ENCODE measurements around the gene LHX4.

The LHX4 gene

DNA sequence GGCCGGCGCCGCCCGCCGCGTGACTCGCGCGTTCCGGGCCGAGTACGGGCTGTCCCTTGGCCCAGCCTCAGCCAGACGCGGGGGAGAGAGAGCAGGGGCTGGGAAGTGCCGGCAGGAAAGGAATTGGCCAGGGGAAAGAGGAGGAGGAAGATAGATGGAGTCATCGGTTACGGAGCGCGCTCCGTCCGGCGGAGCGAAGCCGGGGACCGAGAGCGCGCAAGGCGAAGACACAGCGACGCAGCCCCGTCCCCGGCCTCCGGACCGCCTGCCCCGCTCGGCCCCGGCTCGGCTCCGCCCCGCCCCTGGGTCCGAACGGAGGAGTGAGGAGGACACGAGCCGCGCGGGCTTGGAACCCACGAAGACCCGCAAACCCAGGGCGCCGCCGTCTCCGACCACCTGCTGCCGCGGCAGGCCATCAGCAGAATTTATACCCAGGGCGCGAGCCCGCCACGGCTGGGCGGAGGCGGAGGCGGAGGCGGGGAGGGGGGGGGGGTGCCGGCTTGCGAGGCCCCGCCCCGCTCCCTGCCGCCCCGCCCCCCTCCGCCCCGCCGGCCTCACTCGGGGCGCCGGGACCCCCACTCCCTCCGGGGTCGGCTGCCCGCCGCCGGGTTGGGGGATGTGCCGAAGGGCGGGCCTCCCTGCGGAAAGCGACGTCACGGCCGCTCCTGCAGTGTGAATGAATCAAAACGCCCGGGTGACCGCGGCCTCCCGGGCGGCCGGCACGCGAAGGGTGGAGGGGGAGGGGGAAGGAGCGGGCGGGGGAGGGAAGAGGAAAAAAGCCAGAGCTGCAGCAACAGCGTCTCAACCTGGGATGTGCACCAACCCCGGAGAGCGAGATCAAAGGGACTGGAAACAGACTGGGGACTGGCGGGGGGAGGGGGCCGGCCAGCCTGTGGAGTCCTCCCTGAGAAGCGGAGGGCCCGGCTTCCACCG lies at the start of gene LHX4:
Gene LHX4, plus strand, starts transcription at position 782 of the 933 bp plus-strand sequence. CDS start 266 bp downstream, outside the sequence.
- DNase-seq (ENCODE audit: low read depth in 3 of 3) = no peak

DNA sequence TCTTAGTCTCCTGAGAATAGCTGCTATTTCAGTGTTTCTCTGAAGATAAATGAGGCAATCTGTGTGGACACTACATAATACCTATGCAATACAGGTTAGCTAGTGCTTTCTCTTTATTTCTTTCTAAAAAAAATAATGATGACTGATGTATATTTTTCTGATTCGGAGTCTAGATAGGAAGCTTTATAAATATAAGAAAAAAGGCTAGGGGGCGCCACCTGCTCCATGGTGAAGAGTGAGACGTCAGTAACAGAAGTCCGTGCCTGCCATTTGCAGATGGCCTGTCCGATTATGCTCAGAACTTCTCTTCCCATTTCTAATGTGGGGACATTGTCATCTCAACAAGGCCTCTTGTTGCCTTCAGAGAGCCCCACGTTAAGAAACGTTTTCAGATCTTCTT lies 49.0 kb upstream of the LHX4 start:
- DNase-seq (ENCODE audit: low read depth in 3 of 3) = no peak

DNA sequence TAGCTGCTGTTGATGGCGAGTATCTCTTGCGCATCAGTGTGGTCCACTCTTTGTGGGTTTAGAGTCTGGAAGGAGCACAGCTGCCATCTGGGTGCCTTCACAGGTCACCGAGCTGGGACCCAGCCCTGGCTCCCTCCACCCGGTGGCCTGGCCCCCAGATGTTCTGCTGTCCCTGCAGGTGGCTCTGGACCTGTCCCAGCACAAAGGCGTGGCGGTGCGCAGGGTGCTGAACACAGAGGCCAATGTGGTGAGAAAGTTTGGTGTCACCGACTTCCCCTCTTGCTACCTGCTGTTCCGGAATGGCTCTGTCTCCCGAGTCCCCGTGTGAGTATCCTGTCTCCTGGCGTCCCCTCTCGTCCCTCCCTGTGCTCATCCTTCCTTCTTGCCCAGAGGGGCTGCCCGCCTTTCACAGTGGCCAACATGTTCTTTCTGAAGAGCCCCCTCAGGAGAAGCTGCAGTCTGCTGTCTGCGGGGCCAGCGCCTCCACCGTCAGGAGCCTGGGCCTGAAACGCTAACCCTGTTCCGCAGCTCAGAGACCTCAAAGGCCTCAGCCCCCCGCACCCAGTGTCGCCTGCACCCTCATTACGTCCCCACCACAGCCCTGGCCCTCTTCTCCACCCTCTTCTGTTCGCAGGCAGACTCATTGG lies 47.9 kb upstream of the LHX4 start:
- DNase-seq (ENCODE audit: low read depth in 3 of 3) = no peak

DNA sequence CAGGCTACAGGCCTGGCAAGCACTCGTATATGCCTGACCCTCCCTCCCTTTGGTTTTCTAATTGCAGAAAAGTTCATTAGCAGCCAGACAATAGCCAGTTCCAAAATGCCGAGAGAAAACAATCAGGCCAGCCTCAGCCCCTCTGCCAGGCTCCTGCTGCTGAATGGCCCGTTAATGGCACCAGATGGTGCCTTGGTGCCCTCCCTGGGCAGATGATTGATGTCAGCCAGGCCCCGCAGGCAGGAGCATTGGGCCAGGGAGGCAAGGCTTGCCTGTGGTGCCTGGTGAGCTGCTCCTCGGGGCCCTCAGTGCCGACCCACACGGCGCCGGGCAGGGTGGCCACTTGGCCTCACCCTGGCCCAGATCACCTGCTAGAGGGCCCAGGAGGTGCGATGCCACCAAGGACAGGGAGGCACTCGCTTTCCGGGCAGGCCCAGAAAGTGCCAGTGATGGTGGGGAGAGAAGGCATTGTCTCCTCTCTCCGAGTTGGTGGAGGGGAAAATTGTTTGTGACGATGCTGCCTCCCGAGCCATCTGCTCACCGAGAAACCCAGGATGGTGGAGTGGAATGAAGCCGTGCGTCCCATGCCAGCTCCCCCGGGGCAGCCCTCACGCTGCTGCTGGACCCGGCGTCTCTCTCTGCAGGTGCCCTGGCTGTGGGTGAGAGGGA lies 47.3 kb upstream of the LHX4 start:
- DNase-seq (ENCODE audit: low read depth in 3 of 3) = no peak

- no peak for DNase-seq (ENCODE audit: low read depth in 3 of 3)
Observed at GRCh38 chr1:180183426-180183825, 46.6 kb upstream of the LHX4 start.

- DNase-seq (ENCODE audit: low read depth in 3 of 3) = no peak
Observed at GRCh38 chr1:180184041-180184440, 46.0 kb upstream of the LHX4 start.

DNA sequence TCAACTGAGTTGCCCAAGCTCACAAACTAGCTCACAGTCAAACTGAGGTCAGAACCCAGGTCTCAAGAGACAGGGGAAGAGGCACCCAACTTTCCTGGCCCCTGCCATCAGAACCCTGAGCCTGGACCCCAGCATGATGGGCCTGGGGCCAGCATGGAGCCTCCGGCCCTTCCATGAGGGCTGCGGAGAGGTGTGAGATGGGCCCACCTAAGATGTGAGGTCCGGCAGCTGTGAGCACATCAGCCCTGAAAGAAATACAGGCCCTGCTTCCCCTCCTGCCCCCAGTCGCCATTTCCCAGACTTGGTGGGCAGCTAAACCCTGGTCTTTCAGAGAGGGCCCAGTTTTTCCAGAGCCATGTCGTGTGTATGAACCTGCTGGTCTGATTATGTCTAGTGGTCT lies 44.8 kb upstream of the LHX4 start:
- no peak for DNase-seq (ENCODE audit: low read depth in 3 of 3)

DNA sequence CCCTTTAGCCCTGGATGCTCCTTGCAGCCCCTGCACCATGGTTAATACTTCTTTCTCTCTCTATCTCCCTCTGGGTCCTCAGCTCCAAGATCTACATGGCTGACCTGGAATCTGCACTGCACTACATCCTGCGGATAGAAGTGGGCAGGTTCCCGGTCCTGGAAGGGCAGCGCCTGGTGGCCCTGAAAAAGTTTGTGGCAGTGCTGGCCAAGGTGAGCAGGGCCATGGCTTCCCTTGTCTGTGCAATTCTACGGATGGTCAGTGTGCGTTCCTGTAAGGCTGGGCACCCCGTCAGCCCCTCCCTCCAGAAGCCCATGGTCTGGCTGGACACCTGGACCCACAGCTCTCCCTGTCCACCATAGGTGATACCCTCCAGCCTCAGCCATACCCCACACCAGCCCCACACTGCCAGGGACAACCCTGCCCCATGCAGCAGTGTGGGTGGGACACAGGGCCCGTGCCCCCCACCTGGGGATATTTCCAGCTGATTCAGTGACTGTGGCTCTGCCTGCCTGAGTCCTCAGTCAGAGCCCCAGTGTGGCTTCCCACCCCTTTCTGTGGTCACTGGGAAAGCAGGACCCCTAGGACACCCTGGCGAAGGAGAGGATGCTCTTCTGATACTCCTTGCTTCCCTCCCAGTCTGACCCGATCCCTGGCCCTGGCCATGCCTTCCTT lies 44.0 kb upstream of the LHX4 start:
- no peak for DNase-seq (ENCODE audit: low read depth in 3 of 3)

DNA sequence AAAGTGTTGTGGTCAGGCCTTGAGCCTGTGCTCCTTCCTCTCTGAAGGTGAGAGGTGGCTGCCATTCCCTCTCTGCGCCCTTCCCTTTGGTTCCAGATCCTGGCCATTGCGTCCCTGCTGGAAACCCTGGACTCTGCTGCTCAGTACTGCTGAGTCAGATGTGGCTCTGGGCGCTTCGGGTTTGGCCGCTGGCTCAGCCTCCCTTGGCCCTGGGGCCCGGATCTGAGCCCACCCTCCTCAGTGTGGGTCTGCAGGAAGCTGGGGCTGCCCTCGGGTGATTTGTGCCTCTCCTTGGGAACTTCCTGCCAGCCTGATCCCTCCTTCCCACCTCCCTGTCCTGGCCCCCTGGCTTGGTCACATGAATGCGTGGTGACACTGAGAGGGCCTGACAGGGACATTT lies 43.2 kb upstream of the LHX4 start:
- DNase-seq (ENCODE audit: low read depth in 3 of 3) = no peak

DNA sequence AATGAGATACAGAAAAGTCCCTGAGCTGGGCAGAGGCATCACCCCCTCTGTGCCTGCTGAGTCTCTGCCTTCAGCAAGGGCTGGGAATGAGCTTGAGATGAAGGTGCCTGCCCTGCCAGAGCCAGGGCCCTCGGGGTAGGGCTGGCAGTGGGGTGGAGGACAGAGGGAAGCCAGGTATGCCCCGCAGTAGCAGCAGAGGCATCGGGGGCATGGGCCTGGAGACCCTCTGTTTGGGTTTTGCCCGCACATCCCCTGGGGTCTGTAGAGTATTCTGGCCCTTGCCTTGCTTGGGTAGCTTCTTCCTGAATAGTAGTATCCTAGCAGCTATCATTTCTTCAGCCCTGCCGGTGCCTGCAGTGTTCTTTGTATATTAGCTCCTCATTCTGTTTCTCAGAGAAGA lies 42.4 kb upstream of the LHX4 start:
- no peak for DNase-seq (ENCODE audit: low read depth in 3 of 3)

GRCh38 chr1:180188091-180188506 lies 42.0 kb upstream of the LHX4 start:
- DNase-seq (ENCODE audit: low read depth in 3 of 3) = no peak

GRCh38 chr1:180188684-180189175 lies 41.3 kb upstream of the LHX4 start:
- DNase-seq (ENCODE audit: low read depth in 3 of 3) = no peak

- DNase-seq (ENCODE audit: low read depth in 3 of 3) = no peak
Observed at GRCh38 chr1:180190091-180190490, 40.0 kb upstream of the LHX4 start.

GRCh38 chr1:180192172-180192571 lies 37.9 kb upstream of the LHX4 start:
- no peak for DNase-seq (ENCODE audit: low read depth in 3 of 3)

GRCh38 chr1:180193141-180194047 lies 36.7 kb upstream of the LHX4 start:
- no peak for DNase-seq (ENCODE audit: low read depth in 3 of 3)

GRCh38 chr1:180194048-180194425 lies 36.0 kb upstream of the LHX4 start:
- DNase-seq (ENCODE audit: low read depth in 3 of 3) = no peak

GRCh38 chr1:180194546-180195207 lies 35.4 kb upstream of the LHX4 start:
- DNase-seq (ENCODE audit: low read depth in 3 of 3) = no peak

DNA sequence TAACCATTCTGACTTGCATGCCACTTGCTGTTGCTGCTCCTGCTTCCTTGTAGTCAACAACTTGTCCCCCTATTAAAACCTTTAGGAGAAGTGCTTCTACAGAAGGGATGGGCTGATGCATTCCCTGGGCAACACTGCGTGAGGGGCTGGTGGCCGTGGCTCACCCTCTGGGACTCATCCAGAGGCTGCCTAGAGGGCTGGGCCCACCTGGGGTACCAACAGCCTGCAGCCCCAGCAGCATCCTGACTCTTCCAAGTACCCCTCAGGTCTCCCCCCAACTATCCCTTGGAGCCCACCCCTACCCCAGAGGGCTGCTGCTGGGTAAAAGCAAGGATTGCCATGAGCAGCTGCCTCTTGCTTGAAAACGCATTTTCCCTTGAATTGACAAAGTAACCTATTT lies 34.7 kb upstream of the LHX4 start:
- DNase-seq (ENCODE audit: low read depth in 3 of 3) = no peak

DNA sequence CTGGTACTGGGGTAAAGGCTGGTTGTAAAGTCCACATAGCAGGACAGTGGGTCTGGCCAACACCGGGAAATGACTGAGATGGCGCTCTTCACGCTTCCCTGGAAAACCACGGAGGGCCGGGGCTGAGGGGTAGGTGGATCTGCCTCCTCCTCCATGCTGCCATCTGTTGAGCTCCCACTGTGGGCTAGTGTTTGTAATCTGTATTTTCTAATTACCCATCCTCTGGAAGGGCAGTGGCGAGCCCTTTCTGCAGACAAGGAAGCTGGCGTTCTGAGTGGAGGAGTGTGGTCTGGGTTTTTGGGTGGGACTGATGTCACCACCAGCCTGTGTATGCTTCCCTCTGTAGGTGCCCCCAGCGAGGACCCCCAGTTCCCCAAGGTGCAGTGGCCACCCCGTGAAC lies 34.1 kb upstream of the LHX4 start:
- DNase-seq (ENCODE audit: low read depth in 3 of 3) = no peak

DNA sequence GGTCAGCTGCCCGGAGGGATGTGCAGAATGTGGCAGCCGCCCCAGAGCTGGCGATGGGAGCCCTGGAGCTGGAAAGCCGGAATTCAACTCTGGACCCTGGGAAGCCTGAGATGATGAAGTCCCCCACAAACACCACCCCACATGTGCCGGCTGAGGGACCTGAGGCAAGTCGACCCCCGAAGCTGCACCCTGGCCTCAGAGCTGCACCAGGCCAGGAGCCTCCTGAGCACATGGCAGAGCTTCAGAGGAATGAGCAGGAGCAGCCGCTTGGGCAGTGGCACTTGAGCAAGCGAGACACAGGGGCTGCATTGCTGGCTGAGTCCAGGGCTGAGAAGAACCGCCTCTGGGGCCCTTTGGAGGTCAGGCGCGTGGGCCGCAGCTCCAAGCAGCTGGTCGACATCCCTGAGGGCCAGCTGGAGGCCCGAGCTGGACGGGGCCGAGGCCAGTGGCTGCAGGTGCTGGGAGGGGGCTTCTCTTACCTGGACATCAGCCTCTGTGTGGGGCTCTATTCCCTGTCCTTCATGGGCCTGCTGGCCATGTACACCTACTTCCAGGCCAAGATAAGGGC lies 33.5 kb upstream of the LHX4 start:
- DNase-seq (ENCODE audit: low read depth in 3 of 3) = no peak

All from stimulated activated CD4-positive, alpha-beta T cell treated with anti-CD3 and anti-CD28 coated beads, TNF-alpha, amount 100 ng/mL, for 4 hours (primary cell).